HG03558 (cell line): Measurements from ENCODE around the gene TMCO1.
"Not testable (repeated sequence)": the region's sequence is repeated elsewhere in the genome, so short reads cannot be mapped to it uniquely, and the experiment has no call there.

Experiments
- ATAC-seq: cut with Tn5 transposase; IDR thresholded peaks from one replicate; pipeline ENCODE4 v1.9.1; 2021; ENCODE audit warnings: moderate number of reproducible peaks; ENCODE audit not compliant: unreplicated experiment; ENCODE audit errors: extremely low read depth

Gene TMCO1

DNA sequence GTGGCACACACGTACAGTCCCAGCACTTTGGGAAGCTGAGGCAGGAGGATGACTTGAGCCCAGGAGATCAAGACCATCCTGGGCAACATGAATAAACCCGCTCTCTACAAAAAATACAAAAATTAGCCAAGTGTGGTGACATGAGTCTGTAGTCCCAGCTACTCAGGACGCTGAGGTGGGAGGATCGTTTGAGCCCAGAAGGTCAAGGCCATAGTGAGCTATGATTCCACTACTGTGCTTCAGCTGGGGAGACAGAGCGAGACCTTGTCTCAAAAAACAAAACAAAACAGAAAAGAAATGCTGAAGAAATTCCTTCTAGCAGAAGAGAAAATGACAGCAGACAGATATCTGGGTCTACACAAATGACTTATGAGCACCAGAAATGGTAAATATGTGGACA lies 80.6 kb downstream of the TMCO1 start:
- no peak for ATAC-seq

- ATAC-seq = no peak
These were observed 81.7 kb downstream of the TMCO1 start for GRCh38 chr1:165686971-165687433.

GRCh38 chr1:165686121-165686970 lies 82.3 kb downstream of the TMCO1 start:
- no peak for ATAC-seq

- ATAC-seq = no peak
These were observed 84.7 kb downstream of the TMCO1 start for GRCh38 chr1:165683848-165684485.

DNA sequence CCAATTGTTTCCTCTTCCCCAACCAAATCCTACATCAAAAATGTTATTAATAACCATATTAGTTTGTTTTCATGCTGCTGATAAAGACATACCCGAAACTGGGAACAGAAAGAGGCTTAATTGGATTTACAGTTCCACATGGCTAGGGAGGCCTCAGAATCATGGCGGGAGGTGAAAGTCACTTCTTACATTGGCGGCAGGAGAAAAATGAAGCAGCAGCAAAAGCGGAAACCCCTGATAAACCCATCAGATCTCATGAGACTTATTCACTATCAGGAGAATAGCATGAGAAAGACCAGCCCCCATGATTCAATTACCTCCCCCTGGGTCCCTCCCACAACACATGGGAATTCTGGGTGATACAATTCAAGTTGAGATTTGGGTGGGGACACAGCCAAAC lies 87.9 kb downstream of the TMCO1 start:
- ATAC-seq = not testable (repeated sequence)

DNA sequence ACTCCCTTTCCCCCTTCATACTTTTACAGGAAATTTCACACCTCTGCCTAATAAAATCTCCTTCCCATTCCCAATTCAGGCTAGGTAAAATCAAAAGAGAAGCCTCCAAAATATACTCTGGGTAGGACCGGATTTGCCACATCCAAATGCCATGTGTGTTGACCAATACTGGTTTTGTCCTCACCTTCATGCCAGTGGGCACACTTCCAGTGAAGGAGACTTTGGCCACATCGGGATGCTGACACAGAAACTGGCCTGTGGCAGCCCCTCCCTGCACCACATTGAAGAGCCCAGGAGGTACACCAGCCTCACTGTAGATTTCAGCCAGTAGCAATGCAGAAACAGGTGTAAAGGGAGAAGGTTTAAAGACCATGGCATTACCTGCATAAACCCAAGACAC lies 88.4 kb downstream of the TMCO1 start:
- ATAC-seq = no peak

GRCh38 chr1:165679282-165680036 lies 89.2 kb downstream of the TMCO1 start:
- ATAC-seq = no peak

- ATAC-seq = no peak
These were observed 90.2 kb downstream of the TMCO1 start for GRCh38 chr1:165678509-165678908.
